Fibroblast of lung (primary cell): ENCODE results near the gene WBP4. TPM values are rescaled to one million over a fixed set of nuclear protein-coding genes. Genes with fewer than 3 reads are reported as not detected.

ENCODE experiments used
- DNase-seq, 2 donors: peaks; one replicate each; pipeline versions ENCODE4 v3.0.0 to v3.0.0-alpha.2; 2010; ENCODE audit warnings: low read depth in 2 of 2
- H2AFZ ChIP-seq: 2 replicates; pipeline ENCODE4 v1.5.1; 2012; ENCODE audit warnings: low read length, control low read depth, inconsistent platforms
- H3K27ac ChIP-seq: 2 replicates; pipeline ENCODE4 v1.5.1; 2011; ENCODE audit warnings: low read length, control low read depth; ENCODE audit not compliant: insufficient read depth
- H3K27me3 ChIP-seq: 2 replicates; pipeline ENCODE4 v1.5.1; 2011; ENCODE audit warnings: mild to moderate bottlenecking, low read length; ENCODE audit not compliant: control insufficient read depth, insufficient read depth
- H3K36me3 ChIP-seq: 2 replicates; pipeline ENCODE4 v1.5.1; 2011; ENCODE audit warnings: low read length; ENCODE audit not compliant: control insufficient read depth, insufficient read depth
- H3K4me1 ChIP-seq: 2 replicates; pipeline ENCODE4 v1.5.1; 2011; ENCODE audit warnings: low read length; ENCODE audit not compliant: control insufficient read depth, insufficient read depth; ENCODE audit errors: extremely low read depth
- H3K4me2 ChIP-seq: 2 replicates; pipeline ENCODE4 v1.5.1; 2011; ENCODE audit warnings: low read length, control low read depth; ENCODE audit not compliant: insufficient read depth; ENCODE audit errors: extremely low read depth
- H3K4me3 ChIP-seq, 4 experiments: fragments of 200-600 bp in 1 of 4; sonication (generic) in 1 of 4; replicated peaks in 1 of 4; 2 replicates each; pipeline ENCODE4 v1.5.1; 2011 to 2016; ENCODE audit warnings: low read length in 4 of 4, low read depth in 3 of 4, mild to moderate bottlenecking in 3 of 4, control low read depth in 2 of 4, inconsistent platforms in 1 of 4, mixed read lengths in 1 of 4; ENCODE audit not compliant: insufficient read depth in 1 of 4; ENCODE audit errors: control extremely low read depth in 1 of 4
- H3K79me2 ChIP-seq: 2 replicates; pipeline ENCODE4 v1.5.1; 2012; ENCODE audit warnings: mild to moderate bottlenecking, low read length, inconsistent platforms; ENCODE audit not compliant: control insufficient read depth, insufficient read depth
- H3K9ac ChIP-seq: 2 replicates; pipeline ENCODE4 v1.5.1; 2011; ENCODE audit warnings: mild to moderate bottlenecking, low read length, control low read depth; ENCODE audit not compliant: insufficient read depth
- H3K9me3 ChIP-seq: 2 replicates; pipeline ENCODE4 v1.5.1; 2012; ENCODE audit warnings: low read depth, low read length; ENCODE audit not compliant: control insufficient read depth, insufficient read depth
- H4K20me1 ChIP-seq: 2 replicates; pipeline ENCODE4 v1.5.1; 2011; ENCODE audit warnings: low read length; ENCODE audit not compliant: control insufficient read depth, insufficient read depth; ENCODE audit errors: extremely low read depth
- CTCF ChIP-seq, 2 donors: IDR thresholded peaks in 1 of 2; conservative IDR thresholded peaks in 1 of 2; 1 replicate in 1 of 2; 2 replicates in 1 of 2; pipeline ENCODE4 v1.5.1; 2011 to 2012; ENCODE audit warnings: low read length in 2 of 2, control low read depth in 1 of 2, inconsistent platforms in 1 of 2, low read depth in 1 of 2, mild to moderate bottlenecking in 1 of 2
- EZH2 ChIP-seq: IDR thresholded peaks from 2 replicates; pipeline ENCODE4 v1.5.1; 2012; ENCODE audit warnings: low read length, control low read depth, mild to moderate bottlenecking; ENCODE audit errors: missing control alignments
- polyA plus RNA-seq, 2 donors: library from polyadenylated mRNA; depleted of rRNA in 1 of 2; stranded (reverse) in 1 of 2; unstranded in 1 of 2; fragments of >200 nt; gene quantifications; 2 replicates each; pipeline ENCODE4 v1.2.1, GENCODE V29; 2011 to 2012; ENCODE audit warnings: missing spikeins in 1 of 2
- total RNA-seq: library from RNA; depleted of rRNA; stranded (reverse); fragments of >200 nt; gene quantifications from 2 replicates; pipeline ENCODE4 v1.2.1, GENCODE V29; 2014

The WBP4 gene
- total and polyA plus RNA-seq, 2 donors (not counting 1 experiment from before 2014, with no cell fraction given): 13.7 to 17.7 TPM

DNA sequence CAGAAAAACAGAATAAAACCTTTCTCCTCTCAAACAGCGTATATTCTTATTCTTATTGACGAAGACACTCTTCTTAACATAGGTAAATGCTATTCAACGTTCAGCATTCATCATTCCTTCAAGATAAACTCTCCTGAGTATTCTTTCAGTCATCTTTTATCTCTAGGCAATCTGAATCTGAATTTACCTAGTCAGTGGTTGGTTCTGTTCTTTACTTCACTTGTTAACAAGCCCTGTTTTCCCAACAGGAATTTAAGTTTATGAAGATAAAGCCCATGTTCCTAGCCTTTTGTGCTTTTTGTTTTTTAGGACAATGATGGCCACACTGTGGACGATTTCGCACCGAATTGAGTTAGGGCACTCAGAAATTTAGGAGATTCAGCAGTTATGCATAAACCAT lies 45.4 kb upstream of the WBP4 start:
- Histone ChIP-seq H4K20me1 (no peaks in the 10 kb centered on the region), H3K4me1 (no peaks in the 10 kb centered on the region), H3K27ac (no peak overlapping the region), H3K4me3 (no peak overlapping the region), H2AFZ (no peak overlapping the region), H3K9ac (no peak overlapping the region), H3K36me3 (no peaks in the 10 kb centered on the region), H3K79me2 (peaks cover 4% of the 10 kb centered on the region), H3K27me3 (no peaks in the 10 kb centered on the region), H3K9me3 (no peaks in the 10 kb centered on the region), H3K4me2 (no peak overlapping the region)
- DNase-seq: no peak
- no peak for TF ChIP-seq EZH2
- no peak for TF ChIP-seq CTCF (conservative IDR thresholded peaks at IDR 0.05 in 1 of 2, IDR thresholded peaks at IDR 0.05 in 1 of 2; ENCODE audit: low read depth in 1 of 2, low read length in 2 of 2)

- H3K79me2 ChIP-seq: peaks cover 4% of the 10 kb centered on the region
Measured at GRCh38 chr13:41017159-41017558, 44.1 kb upstream of the WBP4 start.

GRCh38 chr13:41017817-41018601 lies 43.3 kb upstream of the WBP4 start:
- no peak for DNase-seq
- Histone ChIP-seq H3K4me2 (no peak overlapping the region), H3K36me3 (no peaks in the 10 kb centered on the region), H2AFZ (no peak overlapping the region), H3K27ac (no peak overlapping the region), H3K79me2 (peaks cover 4% of the 10 kb centered on the region), H4K20me1 (no peaks in the 10 kb centered on the region), H3K4me3 (peak overlapping the region in 1 of 4 experiments; percentile 22), H3K4me1 (no peaks in the 10 kb centered on the region), H3K27me3 (no peaks in the 10 kb centered on the region), H3K9ac (no peak overlapping the region), H3K9me3 (no peaks in the 10 kb centered on the region)
- TF ChIP-seq CTCF (conservative IDR thresholded peaks at IDR 0.05 in 1 of 2, IDR thresholded peaks at IDR 0.05 in 1 of 2; ENCODE audit: low read depth in 1 of 2, low read length in 2 of 2) (no peak), EZH2 (no peak)

More at GRCh38 chr13:41017159-41017558, 44.1 kb upstream of the WBP4 start:
- Histone ChIP-seq H3K9ac (no peak overlapping the region), H3K27ac (no peak overlapping the region), H3K4me1 (no peaks in the 10 kb centered on the region), H3K4me2 (no peak overlapping the region), H3K27me3 (no peaks in the 10 kb centered on the region), H2AFZ (no peak overlapping the region), H3K9me3 (no peaks in the 10 kb centered on the region), H4K20me1 (no peaks in the 10 kb centered on the region), H3K4me3 (no peak overlapping the region), H3K36me3 (no peaks in the 10 kb centered on the region)
- no peak for TF ChIP-seq EZH2
- no peak for TF ChIP-seq CTCF (conservative IDR thresholded peaks at IDR 0.05 in 1 of 2, IDR thresholded peaks at IDR 0.05 in 1 of 2; ENCODE audit: low read depth in 1 of 2, low read length in 2 of 2)
- DNase-seq: no peak
